ENCODE data around the gene NKX1-1.

DNA sequence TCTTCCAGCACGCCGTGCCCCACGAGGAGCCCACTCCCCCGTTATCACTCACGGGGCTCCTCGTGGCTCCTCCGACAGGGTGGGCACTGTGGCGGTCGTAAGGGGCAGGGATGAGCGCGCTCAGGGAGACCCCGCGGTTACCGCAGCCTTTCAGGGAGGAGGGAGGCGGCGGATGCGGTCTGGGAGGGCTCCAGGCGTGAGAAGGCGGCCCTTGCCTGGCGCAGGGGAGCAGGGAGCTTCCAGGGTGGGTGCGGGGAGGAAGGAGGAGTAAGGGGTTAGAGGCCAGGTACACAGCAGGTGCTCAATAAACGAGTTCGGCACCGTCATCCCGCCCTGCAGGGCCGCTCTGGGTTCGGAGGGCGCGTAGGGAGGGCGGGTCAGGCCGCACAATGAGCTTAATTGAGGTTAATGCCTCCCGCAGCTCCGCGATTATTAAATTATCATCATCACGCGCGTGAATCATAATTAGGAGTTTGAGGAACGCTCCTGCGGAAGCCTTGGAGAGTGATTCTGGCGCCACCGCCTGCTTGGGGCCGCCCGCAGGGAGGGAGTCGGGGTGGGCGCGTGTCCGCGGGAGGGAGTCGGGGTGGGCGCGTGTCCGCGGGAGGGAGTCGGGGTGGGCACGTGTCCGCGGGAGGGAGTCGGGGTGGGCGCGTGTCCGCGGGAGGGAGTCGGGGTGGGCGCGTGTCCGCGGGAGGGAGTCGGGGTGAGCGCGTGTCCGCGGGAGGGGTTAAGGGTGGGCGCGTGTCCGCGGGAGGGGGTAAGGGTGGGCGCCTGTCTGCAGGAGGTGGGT is 7.6 kb upstream of the NKX1-1 start:
- no peak for TF ChIP-seq YY1 (IDR thresholded peaks at IDR 0.05; ENCODE audit: insufficient read depth, insufficient read length)
- TF ChIP-seq ZNF274 (IDR thresholded peaks at IDR 0.05; ENCODE audit: low read depth, low read length): no peak
